Psoas muscle (tissue), 8 donors: Measurements from ENCODE around the gene KCNE3. TPM values are rescaled to one million over a fixed set of nuclear protein-coding genes. Genes with fewer than 3 reads are reported as not detected.

Experiments
- ATAC-seq, 4 donors: fragments of 200-7000 bp; cut with Tn5 transposase; one replicate each; pipeline ENCODE4 v1.9.1; 2020; ENCODE audit warnings: moderate library complexity in 3 of 4, mild to moderate bottlenecking in 2 of 4
- DNase-seq, 2 donors: peaks; one replicate each; pipeline ENCODE4 v3.0.0-alpha.2; 2020
- H3K27ac ChIP-seq: fragments of 200-600 bp; one replicate; pipeline ENCODE4 v1.8.0; 2022
- H3K27me3 ChIP-seq, 3 donors: fragments of 200-600 bp in 1 of 3; one replicate each; pipeline versions ENCODE4 v1.6.1 to v1.8.0; 2013 to 2022; ENCODE audit warnings: low read length in 2 of 3, mild to moderate bottlenecking in 2 of 3, moderate library complexity in 1 of 3; ENCODE audit not compliant: insufficient read depth in 3 of 3
- H3K36me3 ChIP-seq, 2 donors: fragments of 200-600 bp in 1 of 2; one replicate each; pipeline versions ENCODE4 v1.6.1 to v1.8.0; 2013 to 2022; ENCODE audit warnings: low read depth in 1 of 2, mild to moderate bottlenecking in 1 of 2, moderate library complexity in 1 of 2; ENCODE audit not compliant: insufficient read depth in 1 of 2
- H3K4me1 ChIP-seq: fragments of 200-600 bp; one replicate; pipeline ENCODE4 v1.8.0; 2022
- H3K4me3 ChIP-seq: fragments of 200-600 bp; one replicate; pipeline ENCODE4 v1.8.0; 2022; ENCODE audit warnings: mild to moderate bottlenecking
- H3K9me3 ChIP-seq: fragments of 200-600 bp; one replicate; pipeline ENCODE4 v1.8.0; 2022
- CTCF ChIP-seq: fragments of 200-600 bp; IDR thresholded peaks from one replicate; pipeline ENCODE4 v1.8.0; 2022; ENCODE audit warnings: antibody characterized with exemption
- WGBS, 3 donors: extraction: QIAGEN DNeasy Blood & Tissue Kit; methylation state at CpG; one replicate each; pipeline versions ENCODE4 v1.1.6 to v1.1.7; 2013; 5-methylcytosine and 5-hydroxymethylcytosine counted together
- intact Hi-C, 2 donors: fragments of 100-400 bp; cut with DNase I; formaldehyde crosslinking; loops; one replicate each; pipeline versions ENCODE4 v1.11.0 to v1.14.2; 2022
- polyA plus RNA-seq, 3 donors: library from polyadenylated mRNA; stranded (reverse); fragments of 200-250 nt; gene quantifications; one replicate each; pipeline ENCODE4 v1.2.3, GENCODE V29; 2013
- total RNA-seq, 4 donors: library from RNA; stranded (reverse); fragmentation: NEBNext Ultra II Directional in 2 of 4; extraction: Animal tissue kit (Norgen Biotek cat#: 25700) in 2 of 4; gene quantifications; one replicate each; pipeline versions ENCODE4 v1.2.1 to v1.2.4, GENCODE V29; 2021 to 2023
- donor health status: healthy with polysubstance abuse.
- donor health status: DM: no; HTN: no; CAD: no; lungs with moderate emphysema.
- donor health status: Bipolar disorder and iron deficiency.
- donor health status: healthy.
- donor health status: DM: yes; HTN: yes; CAD: no.
- donor health status: DM: no; HTN: no; CAD: no.
- donor health status: DM: no; HTN: no; CAD: no.
- donor health status: DM: yes; HTN: yes; CAD: no.

Gene KCNE3
- total and polyA plus RNA-seq, 7 donors: 0.21 to 3.3 (median 1.0) TPM

- DNase-seq (no peak), ATAC-seq (no peak)
- intact Hi-C loops: loop anchor here in 1 of 2 donors (10.0 kb wide), 1 partner anchor 275 kb away; the partner anchor contains the start of gene CHRDL2
- no peak for TF ChIP-seq CTCF
- Histone ChIP-seq H3K4me3 (no peak overlapping the region), H3K27ac (no peak overlapping the region), H3K4me1 (peaks cover 10% of the 10 kb centered on the region), H3K9me3 (no peaks in the 10 kb centered on the region), H3K36me3 (peaks cover 0 to 6% of the 10 kb centered on the region in 2 donors), H3K27me3 (no peaks in the 10 kb centered on the region)
- WGBS, 3 donors: 0 to 42% (median 2%) methylated on average over 1 of the region's 1 CpG
Observed at GRCh38 chr11:74459584-74459983, 7.8 kb downstream of the KCNE3 start.

- 73 to 84% (median 80%) methylated on average over 6 of the region's 6 CpGs for WGBS, 3 donors
- ATAC-seq (no peak), DNase-seq (no peak)
- no peak for TF ChIP-seq CTCF
- H3K36me3 ChIP-seq: peaks cover 0 to 6% of the 10 kb centered on the region in 2 donors
- no peak overlapping the region for H3K27ac ChIP-seq
- intact Hi-C loops: loop anchor here in 1 of 2 donors (10.0 kb wide), 1 partner anchor 277 kb away; the partner anchor contains the start of gene CHRDL2
- H3K9me3 ChIP-seq: no peaks in the 10 kb centered on the region
- no peak overlapping the region for H3K4me3 ChIP-seq
- H3K27me3 ChIP-seq: no peaks in the 10 kb centered on the region
- peaks cover 10% of the 10 kb centered on the region for H3K4me1 ChIP-seq
Observed at GRCh38 chr11:74457356-74457755, 10.0 kb downstream of the KCNE3 start.

GRCh38 chr11:74453373-74453975, 13.9 kb downstream of the KCNE3 start:
- DNase-seq: peak; percentile 59 to 77
- Histone ChIP-seq H3K4me1 (peaks cover 4% of the 10 kb centered on the region), H3K27me3 (no peaks in the 10 kb centered on the region), H3K27ac (no peak overlapping the region), H3K36me3 (peaks cover 0 to 6% of the 10 kb centered on the region in 2 donors), H3K4me3 (no peak overlapping the region), H3K9me3 (no peaks in the 10 kb centered on the region)
- WGBS, 3 donors: 40 to 46% (median 40%) methylated on average over 10 of the region's 10 CpGs
- peak; percentile 73 for TF ChIP-seq CTCF
- intact Hi-C loops: loop anchor here in 1 of 2 donors (1.0 to 10.0 kb wide), 2 partner anchors 118 to 281 kb away; partner anchors contain the start of gene CHRDL2
- ATAC-seq: peak; percentile 72 to 81 (median 76)

GRCh38 chr11:74452366-74452765, 15.0 kb downstream of the KCNE3 start:
- no peak for ATAC-seq
- H3K36me3 ChIP-seq: peaks cover 0 to 6% of the 10 kb centered on the region in 2 donors
- H3K4me1 ChIP-seq: peaks cover 4% of the 10 kb centered on the region
- TF ChIP-seq CTCF: no peak
- WGBS, 3 donors: 55 to 71% (median 59%) methylated on average over 3 of the region's 3 CpGs
- no peaks in the 10 kb centered on the region for H3K9me3 ChIP-seq
- no peak for DNase-seq
- intact Hi-C loops: loop anchor here in 1 of 2 donors (10.0 kb wide), 1 partner anchor 282 kb away; the partner anchor contains the start of gene CHRDL2
- no peaks in the 10 kb centered on the region for H3K27me3 ChIP-seq
- no peak overlapping the region for H3K4me3 ChIP-seq
- H3K27ac ChIP-seq: no peak overlapping the region
